Measurements from ENCODE around the gene C3orf38.

- no peak for TF ChIP-seq YY1 (IDR thresholded peaks at IDR 0.05; ENCODE audit: insufficient read depth, insufficient read length)
- TF ChIP-seq SUZ12 (IDR thresholded peaks at IDR 0.05; ENCODE audit: extremely low read depth, insufficient read depth, insufficient read length) = no peak
These were observed 18.1 kb upstream of the C3orf38 start for GRCh38 chr3:88131695-88132094.
